Inflammatory macrophage (primary cell): ENCODE measurements around the gene CHD9NB.
A peak's percentile ranks its signal among the peaks of the same experiment; 100 is the strongest.
"Not testable (repeated sequence)": the region's sequence is repeated elsewhere in the genome, so short reads cannot be mapped to it uniquely, and the experiment has no call there.

ENCODE experiments used
- DNase-seq, 2 donors: peaks; one replicate each; pipeline ENCODE4 v3.0.0-alpha.2; 2020 to 2022

The CHD9NB gene

DNA sequence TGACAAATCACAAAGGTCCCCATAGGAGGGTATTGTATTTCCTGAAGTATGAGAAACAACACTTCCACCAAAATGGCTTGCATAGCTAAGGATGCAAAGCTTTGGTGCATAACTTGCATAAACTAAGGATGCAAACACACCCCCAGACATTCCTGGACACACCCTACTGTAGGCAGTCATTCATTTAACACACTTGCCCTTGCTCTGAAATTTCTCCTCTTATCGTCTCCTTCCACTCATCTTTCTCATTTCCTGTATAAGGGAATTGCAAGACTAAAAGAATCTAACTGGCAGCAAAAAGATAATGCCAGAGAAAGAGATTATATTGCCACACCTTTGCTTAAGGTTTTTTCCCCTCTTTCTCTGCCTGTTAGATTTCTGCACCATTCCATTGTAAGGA lies 30.4 kb upstream of the CHD9NB start:
- DNase-seq: no peak

DNA sequence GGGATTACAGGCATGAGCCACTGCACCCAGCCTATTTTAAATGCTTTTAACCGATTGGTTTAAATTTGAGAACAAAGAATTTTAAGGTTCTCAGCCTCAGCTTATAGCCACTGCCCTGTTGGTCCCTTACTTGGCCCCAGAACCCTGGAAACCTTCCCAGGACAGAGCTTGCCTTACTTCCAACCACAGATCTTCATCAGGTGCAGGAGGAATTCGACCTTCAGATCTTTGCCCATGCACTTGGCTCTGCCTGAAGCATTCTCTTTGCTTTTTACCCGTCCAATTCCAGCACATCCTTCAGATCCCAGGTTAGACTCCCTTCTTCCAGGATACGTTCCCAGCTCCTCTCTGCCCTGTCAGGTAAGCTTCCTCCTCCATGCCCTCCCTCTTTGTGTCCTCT lies 29.8 kb upstream of the CHD9NB start:
- no peak for DNase-seq

DNA sequence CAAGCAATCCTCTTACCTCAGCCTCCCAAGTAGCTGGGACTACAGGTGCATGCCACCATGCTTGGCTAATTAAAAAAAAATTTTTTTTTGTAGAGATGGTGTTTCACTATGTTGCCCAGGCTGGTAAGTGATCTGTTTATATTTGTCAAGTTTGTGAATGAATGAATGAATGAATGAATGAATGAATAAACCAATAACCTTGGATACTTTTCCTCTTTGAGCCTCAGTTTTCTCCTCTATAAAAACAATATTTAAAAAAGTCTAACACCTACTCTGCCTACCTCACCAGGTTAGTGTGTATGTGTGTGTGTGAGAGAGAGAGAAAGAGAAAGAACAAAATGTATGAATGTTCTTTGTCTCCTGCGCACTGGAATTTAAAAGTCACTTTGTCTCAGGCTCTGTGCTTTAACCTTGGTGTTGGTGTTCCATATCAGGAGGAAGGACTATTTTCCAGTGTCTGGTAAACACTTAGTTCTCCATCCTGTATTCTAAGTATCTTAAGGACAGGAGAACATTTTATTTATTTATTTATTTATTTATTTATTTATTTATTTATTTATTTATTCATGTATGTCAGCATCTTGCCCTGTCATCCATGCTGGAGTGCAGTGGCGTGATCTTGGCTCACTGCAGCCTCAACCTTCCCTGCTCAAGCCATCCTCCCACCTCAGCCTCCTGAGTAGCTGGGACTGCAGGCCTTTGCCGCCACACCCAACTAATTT lies 29.1 kb upstream of the CHD9NB start:
- DNase-seq: no peak

DNA sequence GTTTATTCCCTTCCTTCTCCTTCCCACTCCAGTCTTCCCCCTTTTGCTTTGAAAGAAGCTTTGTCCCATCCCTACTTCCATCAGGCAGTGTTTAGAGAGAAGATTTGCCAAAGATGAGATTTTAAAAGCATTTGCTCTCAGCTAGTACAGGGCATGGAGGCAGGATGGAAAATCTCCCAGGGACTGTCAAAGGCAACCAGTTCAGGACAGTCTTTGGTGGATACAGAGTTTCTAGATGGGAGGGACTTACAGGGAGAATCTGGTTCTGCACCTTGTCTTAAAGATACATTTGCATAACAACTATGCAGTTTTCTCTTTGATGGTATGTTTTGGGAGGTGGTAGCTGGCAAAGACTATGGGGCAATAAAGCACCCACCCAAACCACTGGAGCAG lies 28.3 kb upstream of the CHD9NB start:
- no peak for DNase-seq

DNA sequence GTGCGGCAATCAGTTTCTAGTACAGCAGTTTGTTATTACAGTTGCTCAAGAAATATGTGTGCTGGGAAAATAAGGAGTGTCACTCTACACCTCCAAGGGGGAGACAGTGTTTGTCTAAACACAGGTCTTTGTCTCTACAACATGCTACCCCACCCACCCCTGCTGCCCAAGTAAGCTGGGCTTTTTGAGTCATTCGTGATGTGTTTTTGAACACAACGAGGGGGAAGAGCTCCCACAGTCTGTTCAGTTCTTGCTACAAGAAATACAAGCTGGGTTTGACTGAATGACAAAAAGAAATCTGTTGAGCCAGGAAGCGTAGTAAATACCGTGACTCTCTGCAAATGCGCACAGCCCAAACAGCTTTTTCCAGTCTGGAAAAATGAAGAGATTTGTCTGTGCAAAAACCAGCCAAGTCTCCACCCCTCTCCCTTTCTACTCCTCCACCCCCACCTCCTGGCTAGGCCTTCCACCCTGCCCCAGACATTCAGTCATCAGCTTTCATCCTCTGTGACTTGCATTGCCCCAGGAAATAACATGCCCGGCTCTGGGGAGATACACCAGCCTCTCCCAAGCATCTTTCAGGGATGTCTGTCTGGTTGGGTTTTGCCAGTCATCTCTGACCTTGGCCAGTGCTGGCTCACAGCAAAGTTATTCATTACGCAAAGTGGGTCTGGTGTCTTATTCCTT lies 27.8 kb upstream of the CHD9NB start:
- DNase-seq: no peak

DNA sequence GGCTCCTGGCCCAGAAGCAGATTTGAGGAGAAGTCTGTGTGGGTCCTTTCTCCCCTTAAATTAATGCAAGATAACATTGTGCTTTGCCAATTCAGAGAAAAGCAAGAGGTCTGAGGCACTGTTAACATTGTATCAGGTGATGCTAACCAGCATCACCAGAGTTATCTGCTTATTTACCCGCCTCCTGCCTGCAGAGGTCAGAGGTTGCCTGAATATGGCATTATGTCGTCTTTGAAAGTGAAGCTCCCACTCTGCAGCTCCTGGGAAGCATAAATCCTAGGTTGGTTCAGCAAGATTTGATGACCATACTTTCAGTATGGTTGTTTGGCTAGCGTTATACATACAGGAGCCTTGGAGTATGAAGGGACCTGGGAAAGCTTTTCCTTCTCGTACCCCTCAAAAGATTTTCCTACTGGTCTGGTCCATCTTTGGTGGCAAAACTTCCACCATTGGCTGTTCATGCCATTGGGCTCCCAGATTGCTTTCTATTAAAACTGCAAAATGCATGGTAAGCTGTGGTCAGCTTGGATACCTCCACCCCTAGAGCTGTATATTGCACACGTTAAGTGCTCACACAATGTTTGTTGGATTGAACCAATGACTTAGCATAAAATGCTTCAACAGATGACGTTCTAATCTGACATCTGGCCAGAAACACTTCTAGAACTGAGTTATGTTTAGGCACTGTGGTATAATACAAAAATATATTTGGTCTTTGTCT lies 26.2 kb upstream of the CHD9NB start:
- DNase-seq: no peak

DNA sequence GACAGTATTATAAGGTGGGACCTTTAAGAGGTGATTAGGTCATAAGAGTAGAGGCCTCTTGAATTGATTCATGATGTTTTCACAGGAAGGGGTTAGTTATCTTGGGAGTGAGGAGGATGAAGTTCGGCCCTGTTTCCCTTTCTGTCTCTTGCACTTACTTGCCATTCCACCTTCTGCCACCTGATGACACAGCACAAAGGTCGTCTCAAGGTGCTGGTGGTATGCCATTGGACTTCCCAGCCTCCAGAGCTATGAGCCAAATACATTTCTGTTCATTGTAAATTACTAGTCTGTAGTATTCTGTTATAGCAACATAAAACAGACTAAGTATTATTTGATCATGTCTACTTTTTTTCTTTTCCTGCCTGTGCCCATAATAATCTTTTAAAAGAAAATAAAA lies 25.6 kb upstream of the CHD9NB start:
- no peak for DNase-seq

DNA sequence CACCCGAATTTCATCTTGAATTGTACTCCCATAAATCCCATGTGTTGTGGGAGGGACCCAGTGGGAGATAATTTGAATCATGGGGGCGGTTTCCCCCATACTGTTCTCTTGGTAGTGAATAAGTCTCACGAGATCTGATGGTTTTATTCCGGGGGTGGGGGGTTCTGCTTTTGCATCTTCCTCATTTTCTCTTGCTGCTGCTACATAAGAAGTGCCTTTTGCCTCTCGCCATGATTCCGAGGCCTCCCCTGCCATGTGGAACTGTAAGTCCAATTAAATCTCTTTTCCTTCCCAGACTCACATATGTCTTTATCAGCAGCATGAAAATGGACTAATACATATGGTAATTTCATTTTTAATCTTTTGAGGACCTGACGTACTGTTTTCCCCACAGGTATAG lies 22.8 kb upstream of the CHD9NB start:
- DNase-seq: peak; percentile 83 to 93

DNA sequence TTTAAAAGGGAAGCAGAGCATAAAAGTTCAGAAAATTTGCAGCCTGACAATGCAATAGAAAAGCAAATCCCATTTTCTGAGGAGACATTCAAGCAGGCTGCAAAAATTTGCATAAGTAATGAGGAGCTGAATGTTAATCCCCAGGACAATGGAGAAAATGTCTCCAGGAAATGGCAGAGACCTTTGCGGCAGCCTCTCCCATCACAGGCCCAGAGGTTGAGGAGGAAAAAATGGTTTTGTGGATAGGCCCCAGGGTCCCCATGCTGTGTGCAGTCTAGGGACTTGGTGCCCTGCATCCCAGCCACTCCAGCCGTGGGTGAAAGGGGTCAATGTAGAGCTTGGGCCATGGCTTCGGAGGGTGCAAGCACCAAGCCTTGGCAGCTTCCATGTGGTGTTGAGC lies 21.6 kb upstream of the CHD9NB start:
- not testable (repeated sequence) for DNase-seq

DNA sequence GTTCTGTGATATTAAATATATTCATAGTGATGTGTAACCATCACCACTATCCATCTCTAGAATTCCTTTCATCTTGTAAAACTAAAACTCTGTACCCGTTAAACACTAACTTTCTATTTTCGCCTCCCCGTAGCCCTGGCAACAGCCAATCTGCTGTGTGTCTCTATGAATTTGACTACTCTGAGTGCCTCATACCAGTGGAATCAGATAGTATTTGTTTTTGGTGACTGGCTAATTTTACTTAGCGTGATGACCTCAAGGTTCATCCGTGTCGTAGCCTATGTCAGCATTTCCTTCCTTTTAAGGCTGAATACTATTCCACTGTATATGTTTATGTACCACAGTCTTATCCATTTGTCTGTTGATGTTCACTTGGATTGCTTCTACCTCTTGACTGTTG lies 20.3 kb upstream of the CHD9NB start:
- DNase-seq: no peak

DNA sequence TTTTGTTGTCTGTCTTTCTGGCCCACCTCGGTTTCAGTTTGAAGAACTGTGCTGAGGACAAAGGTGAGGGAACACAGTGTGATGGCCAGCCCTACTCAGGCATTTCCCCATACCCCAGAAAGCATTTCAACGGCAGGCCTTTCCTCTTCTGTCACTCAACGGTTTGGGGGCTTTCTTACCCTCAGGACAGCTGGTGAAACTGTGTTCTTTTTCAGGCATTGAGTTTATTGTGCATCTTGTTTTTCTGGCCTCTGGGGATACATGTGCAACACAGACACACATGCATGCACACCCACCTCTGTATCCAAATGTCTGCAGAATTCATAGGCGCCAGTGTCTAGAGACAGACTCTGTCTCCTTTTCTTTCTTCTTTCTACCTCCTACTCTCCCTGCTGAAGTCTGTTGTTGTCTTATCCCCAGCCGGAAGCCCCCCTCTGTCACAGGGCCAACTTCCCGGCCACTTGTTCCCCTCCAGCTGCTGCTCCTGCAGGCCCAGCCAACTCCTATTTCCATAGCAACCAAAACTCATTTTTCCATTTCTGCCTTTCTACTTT lies 19.1 kb upstream of the CHD9NB start:
- DNase-seq: peak; percentile 44 to 63

DNA sequence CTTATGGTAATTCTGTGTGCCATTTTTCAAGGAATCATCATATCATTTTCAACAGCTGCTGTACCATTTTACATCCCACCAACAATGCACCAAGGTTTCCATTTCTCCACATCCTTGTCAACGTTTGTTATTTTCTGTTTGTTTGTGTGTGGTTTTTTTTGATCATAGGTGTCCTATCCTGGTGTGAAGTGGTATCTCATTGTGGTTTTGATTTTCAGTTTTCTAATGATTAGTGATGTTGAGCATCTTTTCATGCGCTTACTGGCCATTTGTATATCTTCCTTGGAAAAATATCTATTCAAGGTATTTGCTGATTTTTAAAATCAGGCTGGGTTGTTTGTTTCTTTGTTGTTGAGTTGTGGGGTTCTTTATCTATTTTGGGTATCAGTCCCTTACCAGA lies 17.1 kb upstream of the CHD9NB start:
- no peak for DNase-seq

DNA sequence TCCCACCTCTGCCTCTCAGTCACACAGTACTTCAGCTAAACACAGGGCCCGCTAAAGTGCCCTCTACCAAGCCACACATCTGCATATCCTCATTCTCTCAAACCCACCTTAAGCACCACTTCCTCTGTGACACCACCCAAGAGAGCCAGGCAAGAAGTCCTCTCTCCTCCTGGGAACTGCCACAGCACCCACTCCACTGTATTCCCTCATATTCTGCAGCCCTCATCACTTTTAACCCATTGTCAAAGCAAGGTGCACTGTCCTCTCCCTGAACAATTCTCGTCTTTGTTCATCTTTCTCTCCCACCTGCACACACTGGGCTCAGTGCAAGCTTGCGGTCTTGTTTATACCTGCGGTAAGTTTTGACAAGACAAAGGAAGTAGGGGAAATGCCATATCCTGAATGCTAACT lies 15.7 kb upstream of the CHD9NB start:
- DNase-seq: no peak

DNA sequence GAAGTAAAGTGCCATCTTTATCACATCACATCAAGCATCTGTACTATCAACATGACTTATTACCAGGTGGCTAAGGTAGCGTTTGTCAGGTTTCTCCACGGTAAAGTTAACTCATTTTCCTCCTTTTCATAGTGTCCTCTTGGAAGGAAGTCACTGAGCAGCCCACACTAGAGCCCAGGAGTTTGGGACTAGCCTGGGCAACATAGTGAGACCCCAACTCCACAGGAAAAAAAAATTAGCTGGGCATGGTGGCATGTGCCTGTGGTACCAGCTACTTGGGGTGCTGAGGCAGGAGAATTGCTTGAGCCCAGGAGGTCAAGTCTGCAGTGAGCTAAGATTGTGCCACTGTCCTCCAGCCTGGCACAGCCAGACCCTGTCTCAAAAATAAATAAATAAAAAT lies 15.0 kb upstream of the CHD9NB start:
- DNase-seq: no peak

DNA sequence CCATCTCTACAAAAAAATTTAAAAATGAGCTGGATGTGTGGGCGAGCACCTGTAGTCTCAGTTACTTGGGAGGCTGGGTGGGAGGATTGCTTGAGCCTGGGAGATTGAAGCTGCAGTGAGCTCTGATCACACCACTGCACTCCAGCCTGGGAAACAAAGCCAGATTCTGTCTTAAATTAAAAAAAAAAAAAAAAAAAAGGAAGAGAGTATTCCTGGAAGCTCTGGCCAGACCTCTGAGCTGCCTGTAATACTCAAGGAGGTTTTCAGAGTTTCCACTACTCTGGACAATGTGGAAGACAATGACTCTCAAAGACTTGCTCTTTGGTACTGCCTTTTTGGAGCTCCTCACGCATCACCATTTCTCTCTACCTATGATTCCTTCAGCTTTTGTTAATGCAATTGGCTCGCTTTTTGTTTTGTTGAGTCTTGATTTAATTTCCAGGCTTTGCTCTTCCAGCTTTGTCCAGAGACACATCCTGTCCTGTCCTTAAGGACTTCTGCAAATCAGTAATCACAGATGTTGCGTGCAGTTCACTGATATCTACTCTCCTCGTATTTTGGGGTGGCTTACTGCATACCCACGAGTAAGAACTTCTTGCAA lies 12.9 kb upstream of the CHD9NB start:
- DNase-seq: peak; percentile 19 to 51

DNA sequence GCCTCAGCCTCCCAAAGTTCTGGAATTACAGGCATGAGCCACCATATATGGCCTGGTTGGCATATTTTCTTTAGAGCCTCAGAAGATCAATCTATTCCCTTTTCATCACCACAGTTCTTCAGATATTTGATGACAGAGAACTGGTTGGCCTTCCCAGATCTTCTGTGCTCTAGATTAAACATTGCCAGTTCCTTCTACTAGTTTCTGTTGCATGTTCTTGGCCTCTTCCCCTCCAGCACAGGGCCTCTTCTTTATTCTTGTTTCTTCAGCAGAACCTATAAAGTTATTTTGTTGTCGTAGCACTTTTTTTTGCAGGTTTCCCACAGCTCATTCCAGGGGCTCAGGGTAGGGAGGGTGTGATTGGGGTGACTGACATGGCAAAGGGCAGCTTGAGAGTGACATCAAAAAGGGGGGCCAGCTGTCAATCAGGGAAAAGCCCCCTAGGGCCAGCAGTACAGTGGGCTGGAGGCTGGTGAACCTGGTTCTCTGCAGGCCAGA lies 11.4 kb upstream of the CHD9NB start:
- DNase-seq: peak in 1 of 2 donors; percentile 27

DNA sequence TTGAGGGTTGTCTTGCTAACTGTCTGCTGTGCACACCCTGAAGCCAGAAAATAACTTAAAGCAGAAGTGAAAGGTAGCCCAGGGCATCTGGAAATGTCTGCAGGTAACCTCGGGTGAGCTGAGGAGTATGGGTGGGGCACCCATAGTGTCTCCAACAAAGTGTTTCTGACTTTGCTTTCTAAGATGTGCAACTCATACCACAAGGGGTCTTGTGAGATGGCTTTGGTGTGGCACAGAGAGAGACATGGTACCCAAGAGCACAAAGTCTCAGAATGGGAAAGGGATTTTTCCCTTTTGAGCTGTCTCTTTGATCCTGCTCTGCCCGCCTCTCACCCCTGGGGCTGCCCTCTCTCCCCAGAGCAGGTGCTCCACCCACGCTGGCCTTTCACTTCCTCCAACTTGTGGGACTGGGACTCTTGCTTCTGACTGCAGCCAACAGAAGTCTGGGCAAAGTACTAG lies 9.0 kb upstream of the CHD9NB start:
- DNase-seq: peak; percentile 69 to 89

DNA sequence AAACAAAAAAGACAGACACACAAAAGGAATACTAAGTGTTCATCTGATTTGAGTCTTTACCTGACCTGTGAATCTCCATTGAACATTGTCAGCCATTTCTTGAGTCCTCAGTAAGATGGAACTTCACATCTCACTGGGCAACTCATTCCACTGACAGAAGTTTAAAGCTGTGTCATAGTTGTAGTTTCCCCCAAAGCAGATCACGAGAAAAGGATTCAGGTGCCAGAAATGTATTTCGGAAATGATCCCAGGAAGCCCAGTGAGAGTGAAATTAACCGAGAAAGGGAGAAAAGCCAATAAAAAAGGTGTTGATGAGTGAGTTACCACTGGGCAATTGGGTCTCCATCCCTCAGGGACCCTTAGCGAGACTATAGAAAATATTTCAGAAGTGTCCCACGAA lies 8.6 kb upstream of the CHD9NB start:
- DNase-seq: no peak

DNA sequence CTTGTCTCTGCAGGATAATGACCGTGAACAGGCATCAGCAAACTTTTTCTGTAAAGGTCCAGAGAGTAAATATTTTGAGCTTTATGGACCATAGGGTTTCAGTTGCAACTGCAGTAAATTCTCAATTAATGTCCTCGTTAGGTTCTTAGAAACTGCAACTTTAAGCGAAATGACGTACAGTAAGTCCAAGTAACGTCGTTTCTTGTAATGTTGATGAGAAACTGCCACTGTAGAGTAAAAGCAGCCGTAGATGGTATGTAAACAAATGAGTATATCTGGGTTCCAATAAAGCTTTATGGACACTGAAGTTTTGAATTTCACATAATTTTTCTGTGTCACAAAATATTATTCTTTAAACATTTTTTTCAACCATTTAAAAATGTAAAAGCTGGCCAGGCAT lies 7.0 kb upstream of the CHD9NB start:
- DNase-seq: no peak

DNA sequence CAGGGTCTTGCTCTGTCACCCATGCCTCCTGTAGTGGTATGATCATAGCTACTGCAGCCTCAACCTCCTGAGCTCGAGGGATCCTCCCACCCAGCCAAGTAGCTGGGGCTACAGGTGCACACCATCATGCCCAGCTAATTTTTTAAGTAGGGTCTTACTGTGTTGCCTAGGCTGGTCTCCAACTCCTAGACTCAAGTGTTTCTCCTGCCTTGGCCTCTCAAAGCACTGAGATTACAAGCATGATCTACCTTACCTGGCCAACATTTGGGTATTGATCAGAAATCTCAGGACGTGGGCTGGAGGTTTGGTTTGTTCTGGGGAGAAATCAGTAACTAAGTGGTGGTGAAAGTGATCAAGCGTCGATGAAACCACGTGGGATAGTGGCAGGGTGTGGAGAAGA lies 6.2 kb upstream of the CHD9NB start:
- DNase-seq: no peak

DNA sequence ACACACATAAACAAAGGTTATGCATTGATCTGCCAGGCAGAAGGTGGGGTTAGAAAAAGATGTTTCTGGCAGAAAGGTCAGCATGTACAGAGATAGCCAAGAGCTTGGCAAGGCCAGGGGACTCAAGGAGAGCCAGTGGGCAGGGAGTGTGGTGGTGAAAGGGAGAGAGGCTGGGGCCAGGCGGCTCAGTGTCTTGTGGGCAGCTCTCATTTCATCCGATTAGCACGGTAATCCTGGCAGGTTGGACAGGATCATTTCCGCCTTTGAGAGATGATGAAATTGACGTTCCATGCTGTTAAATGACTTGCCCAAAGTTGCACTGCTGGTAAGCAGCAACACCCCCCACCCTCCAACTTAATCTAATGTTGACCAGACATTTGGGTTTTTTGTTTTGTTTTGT lies 5.7 kb upstream of the CHD9NB start:
- DNase-seq: no peak

DNA sequence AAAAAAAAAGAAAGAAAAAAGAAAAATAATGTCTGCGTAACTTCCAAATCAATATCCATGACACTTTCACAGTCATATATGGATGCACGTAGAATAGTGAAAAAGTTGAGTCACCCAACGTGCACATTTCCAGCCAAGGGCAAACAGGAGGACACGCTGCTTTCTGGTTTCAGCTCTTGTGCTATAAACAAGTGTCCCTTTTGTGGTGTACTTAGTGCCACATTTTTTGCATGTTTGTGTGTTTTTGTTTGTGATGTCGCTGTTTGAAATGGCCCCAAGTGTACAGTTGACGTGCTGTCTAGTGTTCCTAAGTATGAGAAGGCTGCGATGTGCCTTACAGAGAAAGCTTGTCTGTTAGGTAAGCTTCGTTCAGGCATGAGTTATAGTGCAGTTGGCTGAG lies 5.0 kb upstream of the CHD9NB start:
- no peak for DNase-seq

DNA sequence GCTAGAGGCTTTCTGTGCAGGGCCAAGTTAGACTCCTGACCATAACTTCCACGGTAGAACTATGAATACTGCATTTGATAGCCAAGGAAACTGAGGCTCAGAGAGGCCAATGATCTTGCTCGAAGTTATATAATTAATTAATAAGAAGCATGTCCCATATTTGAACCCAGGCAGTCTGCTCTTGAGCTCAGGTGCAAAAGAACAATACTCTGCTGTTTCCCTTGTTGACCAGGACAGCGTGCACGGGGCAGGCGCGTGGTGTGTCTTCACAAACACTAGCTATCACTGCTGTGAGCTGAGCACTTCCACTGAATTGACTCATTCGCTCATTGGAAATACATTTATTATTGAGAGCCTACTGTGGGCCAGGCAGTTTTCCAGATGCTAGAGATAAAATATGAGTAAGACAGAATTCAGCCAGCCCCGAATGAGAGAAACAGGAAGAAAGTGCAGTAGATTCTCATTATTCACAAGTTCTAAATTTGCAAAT lies 3.7 kb upstream of the CHD9NB start:
- no peak for DNase-seq
